ENCODE data around the gene TMEM134.

Gene TMEM134

DNA sequence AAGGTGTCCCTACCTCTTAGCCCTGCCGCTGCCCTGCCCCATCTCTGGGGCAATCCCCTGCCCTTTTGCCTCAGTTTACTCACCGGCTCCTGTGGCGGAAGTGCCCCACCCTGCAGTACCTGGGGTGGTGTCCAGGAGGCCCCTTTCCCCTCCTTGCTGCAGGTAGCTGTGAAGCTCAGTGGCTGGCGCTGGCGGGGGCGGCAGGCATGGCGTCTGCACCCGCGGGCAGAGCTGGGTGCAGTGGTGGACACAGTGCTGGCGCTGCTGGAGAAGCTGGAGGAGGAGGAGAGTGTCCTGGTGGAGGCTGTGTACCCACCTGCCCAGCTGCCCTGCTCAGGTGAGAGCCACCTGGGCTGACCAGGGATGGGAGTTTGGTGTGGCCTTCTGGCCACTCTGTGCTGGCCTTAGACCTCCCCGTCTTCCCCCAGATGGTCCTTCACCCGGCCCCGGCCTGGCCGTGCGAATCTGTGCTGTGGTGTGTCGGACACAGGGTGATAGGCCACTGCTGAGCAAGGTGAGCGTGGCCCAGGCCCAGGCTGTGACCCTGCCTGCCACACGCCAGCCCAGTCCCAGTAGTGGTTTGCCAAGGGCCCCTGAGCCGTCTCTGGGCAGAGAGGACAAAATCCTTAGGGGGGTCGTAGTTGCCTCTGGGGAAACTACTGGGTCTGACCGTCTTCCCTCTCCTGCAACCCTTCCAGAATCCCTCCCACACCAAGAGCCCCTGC lies 49.6 kb downstream of the TMEM134 start:
- DNase-seq, result no peak

DNA sequence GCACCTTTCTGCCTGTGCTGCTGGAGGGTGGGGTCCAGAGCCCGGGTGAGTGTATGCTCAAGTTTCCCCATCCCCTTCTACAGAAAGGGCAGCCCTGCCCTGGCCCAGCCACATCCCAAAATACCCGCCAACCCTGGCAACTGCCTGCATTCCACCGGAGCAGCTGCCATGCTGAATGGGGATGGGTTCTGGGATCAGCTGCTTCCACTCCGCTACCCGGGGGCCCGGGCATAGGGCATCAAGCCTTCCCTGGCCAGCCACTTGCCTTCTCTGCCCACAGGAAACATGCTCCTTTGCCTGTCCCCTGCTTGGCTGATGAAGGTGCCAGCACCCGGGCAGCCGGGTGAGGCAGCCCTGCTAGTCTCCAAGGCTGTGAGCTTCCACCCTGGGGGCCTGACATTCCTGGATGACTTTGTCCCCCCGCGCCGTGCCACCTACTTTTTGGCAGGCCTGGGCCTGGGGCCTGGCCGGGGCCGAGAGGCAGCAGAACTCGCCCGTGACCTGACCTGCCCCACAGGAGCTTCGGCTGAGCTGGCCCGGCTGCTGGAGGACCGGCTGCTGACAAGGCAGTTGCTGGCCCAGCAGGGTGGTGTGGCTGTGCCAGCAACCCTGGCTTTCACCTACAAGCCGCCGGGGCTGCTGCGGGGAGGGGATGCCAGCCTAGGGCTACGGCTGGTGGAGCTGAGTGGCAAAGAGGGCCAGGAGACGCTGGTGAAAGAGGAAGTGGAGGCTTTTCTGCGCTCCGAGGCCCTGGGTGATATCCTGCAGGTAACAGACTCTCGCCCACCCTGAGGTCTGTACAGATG lies 50.4 kb downstream of the TMEM134 start:
- peak; percentile 28 for DNase-seq

DNA sequence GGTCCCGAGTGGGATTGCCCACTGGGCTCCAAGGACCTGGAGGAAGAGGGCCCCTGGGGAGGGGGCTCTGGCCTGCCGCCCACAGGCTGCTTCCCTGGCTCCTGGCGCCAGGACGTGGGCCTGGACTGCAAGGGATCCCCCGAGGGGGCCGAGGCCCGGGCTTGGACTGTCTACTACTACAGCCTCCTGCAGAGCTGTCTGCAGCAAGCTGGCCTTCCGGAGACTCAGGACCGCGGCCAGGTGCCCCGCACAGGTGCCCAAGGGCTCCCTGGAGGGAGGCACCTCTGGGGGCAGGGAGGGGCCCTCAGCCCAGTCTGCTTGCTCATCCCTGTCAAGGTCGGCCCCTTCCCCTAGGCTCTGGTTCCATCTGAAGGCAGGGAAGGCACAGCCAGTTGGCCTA lies 51.6 kb downstream of the TMEM134 start:
- DNase-seq, result no peak

DNA sequence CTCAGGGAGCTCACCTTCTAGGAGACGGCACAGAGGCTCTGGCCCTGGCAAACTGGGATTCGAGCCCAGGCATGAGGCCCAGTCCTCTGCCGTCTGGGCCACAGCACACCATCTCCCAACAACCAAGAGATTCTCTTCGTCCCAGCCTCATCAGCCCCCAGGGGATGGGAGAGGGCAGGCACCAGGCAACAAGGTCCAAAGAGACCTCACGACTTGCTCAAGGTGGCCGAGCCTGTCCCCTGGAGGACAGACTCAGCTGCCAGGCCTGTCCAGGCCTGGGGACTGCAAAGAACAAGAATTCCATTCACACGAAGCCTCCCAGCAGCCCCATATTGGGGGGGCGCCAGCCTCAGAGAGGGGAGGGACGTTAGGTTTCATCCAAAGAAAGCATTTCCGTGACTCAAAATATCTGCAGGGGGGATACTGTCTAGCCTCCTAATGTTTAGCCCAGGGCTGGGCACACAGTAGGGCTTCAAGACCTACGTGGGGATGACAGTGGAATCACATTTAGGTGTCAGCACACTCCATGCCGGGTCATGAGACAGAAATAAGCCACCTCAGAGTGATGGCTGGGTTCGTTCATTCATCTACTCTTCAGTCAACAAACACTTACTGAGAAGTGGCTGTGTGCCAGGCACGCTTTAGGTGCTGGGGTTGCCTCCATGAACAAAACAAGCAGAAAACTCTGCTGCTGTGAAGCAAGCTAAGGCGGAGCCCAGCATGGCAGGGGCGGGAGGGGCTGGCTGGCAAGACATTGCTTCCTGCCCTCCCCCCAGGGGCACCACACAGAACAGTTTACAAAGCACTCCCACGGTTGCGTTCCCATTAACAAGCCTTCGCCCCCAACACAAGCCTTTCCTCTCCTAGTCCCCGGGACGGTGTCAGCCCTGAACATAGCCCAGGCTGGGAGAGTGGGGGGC lies 52.4 kb downstream of the TMEM134 start:
- DNase-seq, result peak; percentile 41

DNA sequence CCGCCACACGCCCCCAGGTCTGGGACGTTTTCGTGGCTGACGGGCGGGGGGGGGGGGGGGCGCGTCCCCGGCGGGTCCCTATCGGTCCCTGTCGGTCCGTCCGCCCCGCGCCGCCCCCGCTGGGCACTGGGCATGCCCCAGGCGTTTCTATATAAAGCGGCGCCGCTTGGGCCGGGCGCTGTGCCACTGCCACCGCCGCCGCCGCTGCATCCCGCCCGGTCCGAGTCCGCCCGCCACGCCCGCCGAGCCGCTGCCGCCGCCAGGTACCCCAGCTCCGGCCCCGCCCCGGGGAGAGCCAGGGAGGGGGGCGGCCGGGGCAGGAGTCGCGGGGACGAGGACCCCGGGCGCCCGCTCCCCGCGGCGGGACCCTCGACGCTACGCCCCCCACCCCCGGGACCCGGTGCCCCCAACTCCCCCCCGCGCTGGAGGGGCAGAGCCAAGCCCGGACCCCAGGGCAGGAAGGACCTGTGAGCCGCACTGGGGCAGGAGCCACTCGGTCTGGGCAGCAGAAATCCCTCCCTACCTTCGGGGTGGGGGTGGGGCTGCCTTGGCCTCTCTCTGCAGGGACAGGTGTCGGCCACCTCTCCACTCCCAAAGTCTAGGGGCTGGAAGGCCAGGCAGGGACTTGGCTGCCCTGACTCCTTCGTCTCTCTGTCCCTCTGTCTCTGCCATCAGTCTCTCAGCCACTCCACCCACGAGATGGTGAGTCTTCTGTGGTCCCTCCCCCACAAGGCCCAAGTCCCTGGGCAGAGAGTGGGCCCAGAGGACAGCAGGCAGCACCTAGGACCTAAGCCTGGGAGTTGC lies 53.3 kb downstream of the TMEM134 start, which contains the start of gene CARNS1:
Gene CARNS1 (plus strand): TSS at position 178 of the 804 bp plus-strand sequence. CDS start 522 bp downstream, at position 700.
- no peak for DNase-seq

DNA sequence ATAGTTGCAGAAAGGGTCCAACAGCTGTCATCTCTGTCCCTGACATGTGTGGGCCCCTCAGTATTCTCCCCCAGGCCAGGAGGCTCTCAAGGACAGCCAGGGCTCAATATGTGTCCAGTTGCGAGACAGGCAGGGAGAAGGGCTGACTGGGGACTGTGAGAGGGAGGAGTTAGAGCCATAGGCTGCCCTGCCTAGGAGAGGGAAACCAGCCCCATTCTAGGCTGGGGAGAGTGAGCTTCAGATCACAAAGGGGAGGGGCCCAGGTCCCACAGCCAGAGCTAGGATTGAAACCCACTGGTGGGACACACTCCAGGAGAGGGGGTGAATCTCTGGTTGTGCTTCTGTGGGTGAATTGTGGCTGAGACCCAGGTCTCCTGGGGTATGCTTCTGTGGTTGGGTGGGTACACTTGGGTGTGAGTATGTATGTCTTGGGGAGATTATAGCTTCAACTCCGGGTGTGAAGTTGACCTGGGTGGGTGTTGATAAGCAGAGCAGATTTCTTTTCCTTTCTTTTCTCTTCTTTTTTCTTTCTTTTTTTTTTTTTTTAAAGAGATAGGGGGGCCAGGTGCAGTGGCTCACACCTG lies 55.7 kb downstream of the TMEM134 start:
- DNase-seq, result no peak

DNA sequence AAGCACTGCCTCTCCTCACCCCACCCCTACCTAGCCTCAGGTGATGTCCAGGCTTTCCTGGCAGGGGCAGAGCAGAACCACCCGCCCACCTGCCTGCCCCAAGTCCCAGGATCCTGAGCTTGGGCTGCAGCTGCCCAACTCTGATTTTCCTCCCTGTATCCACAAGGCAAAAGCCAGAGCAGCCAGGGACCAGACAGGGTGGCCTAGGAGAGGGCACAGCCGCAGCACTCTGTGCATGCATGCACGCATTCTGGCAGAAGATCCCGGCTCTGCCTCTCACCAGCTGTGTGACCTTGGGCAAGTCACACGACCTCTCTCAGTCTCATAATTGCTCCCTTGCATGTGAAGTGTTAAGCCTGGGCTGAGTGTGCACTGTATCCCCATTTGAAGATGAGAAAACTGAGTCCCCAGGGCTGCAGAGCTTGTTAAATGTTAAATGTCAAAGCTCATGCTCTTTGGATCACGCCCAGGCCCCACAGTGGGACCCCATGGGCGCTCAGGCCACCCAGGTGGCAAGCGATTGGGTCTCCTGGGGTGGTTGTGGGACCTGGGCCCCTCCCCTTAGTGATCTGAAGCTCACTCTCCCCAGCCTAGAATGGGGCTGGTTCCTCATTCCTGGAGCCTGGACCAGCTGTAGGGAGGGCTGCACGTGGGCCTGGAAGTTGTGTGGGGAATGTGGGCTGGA lies 56.4 kb downstream of the TMEM134 start:
- DNase-seq, result no peak

DNA sequence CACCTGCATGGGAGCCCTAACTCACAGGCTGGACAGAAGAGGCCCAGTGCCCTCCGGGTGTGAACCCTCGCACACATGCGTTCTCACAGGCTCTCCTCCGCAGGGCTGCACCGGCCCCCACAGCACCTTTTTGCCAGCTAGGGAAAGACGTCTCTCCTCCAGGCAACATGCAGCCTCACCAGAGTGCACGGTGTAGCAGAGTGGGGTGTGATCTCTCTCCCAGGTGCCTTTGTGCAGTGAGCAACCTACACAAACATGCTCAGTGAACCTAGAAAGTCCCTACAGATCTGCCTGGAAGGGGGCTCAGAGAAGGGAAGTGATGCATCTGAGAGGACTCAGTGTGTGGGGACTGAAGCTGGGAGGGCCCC lies 57.3 kb downstream of the TMEM134 start:
- no peak for DNase-seq

Data from NCI-H446 treated with DMSO at 0.1 percent for 48 hours (cell line).